NCI-H1105 treated with DMSO at 0.1 percent for 48 hours (cell line): Measurements from ENCODE around the gene RHOBTB1.
"Not testable (repeated sequence)": the region's sequence is repeated elsewhere in the genome, so short reads cannot be mapped to it uniquely, and the experiment has no call there.

Experiments used
- DNase-seq: peaks from one replicate; lab custom pipeline; 2025; lab: John Stamatoyannopoulos, UW

The RHOBTB1 gene

DNA sequence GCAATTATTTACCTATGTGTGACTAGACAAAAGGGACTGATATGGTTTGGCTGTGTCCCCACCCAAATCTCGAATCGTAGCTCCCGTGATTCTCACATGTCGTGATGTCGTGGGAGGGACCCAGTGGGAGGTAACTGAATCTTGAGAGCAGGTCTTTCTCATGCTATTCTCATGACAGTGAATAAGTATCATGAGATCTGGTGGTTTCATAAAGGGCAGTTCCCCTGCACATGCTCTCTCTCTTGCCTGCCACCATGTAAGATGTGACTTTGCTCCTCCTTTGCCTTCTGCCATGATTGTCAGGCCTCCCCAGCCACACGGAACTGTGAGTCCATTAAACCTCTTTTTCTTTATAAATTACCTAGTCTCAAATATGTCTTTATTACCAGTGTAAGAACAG, 37.2 kb downstream of the RHOBTB1 start:
- DNase-seq = not testable (repeated sequence)

DNA sequence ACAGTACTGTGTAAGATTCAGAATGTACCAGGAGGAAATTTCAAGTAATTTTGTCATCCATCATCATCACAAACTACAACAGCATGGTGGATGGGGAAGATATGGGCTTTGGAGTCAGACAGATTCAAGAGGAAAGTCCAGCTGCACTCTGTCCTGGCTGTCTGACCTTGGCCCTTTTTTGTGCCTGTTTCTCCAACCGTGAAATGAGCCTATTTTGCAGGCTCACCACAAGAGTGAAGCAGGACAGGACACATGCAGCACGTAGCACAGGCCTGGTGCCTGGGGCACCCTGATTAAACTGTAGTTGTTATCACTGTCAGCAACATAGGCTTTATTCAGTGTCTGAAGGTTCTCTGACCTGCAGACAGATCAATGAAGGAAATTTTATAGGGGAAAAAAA, 37.6 kb downstream of the RHOBTB1 start:
- no peak for DNase-seq

DNA sequence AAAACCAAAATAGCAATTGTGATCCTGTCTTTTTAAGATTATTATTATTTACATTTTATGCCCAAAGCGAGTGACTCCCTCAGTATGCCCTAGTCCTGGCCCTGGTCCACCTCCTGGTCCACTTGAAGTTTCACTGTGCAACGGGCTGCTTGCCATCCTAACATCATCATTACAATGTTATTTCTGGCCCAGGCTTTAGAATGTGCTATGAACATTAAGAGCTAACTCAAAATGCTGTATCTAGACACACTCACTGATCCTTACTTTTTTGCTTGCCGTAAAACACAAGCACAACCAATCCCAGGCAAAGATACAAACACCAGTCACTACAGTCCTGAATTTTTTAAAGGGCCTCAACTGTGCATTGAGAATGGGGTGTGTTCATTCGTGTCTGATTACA, 38.4 kb downstream of the RHOBTB1 start:
- no peak for DNase-seq

DNA sequence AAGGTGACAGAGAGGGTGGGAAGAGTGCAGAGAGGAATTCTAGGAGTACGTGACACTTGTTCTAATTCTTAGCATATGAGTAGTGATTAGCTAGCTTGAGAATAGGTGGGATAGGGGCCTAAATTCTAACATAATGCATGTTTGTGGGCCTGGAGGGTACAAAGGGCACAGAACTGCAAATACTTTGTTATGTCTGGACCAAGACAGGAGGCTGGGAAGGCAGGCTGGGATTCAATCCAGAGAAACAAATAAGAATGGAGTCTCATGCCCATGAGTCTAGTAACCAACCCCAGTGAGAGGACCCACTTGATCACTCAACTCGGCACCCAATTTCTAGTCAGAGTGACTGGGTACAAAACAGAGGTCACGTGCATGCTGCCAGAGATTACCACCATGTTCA, 40.9 kb downstream of the RHOBTB1 start:
- no peak for DNase-seq

DNA sequence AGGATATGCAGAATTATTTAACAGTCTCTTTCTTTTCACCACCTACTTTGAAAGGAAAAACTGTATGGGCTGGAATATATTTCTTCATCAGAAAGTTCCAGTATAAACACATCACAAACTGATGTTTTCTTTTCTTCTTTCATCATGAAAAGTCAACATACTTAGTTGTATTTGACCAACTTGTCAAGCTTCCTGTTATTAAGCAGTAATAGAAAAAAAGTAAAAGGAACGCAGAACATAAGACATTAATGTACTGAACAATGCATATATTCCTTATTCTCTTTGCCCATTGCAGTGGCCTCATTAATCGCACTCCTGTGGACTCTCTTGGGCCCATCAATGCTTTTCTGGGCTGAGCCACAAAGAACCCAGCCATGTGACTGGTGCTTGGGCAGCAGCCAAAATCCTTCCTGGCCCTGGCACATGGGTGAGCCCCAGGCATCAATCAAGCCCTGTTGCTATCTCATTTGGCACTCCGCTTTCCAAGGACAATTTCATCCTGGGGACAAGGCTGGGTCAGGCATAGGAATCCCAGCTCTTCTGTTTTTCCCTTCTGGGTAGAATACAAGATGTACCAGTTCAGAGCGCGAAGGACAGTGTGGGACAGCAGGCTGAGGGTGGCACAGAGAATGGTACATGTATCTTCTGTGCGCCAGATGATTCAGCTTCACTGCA, 42.3 kb downstream of the RHOBTB1 start:
- DNase-seq = peak; percentile 47

DNA sequence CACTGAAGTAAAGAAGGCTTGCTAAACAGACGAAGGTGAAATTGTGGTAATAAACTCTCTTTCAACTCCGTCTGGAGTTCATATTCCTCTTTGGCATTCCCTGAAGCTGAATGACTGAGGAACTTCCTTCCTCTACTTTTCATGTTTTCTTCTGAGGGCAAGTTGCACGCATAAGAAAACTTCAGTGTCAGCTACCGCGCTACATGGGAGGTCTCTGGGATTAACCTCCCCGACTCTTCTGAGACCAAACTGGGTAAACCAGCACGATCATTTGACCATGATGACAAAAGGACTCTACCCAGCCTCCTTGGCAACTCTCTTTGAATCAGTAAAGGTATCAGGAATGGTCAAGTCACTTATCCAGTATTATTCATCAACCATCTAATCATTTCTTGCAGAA, 44.7 kb downstream of the RHOBTB1 start:
- no peak for DNase-seq

DNA sequence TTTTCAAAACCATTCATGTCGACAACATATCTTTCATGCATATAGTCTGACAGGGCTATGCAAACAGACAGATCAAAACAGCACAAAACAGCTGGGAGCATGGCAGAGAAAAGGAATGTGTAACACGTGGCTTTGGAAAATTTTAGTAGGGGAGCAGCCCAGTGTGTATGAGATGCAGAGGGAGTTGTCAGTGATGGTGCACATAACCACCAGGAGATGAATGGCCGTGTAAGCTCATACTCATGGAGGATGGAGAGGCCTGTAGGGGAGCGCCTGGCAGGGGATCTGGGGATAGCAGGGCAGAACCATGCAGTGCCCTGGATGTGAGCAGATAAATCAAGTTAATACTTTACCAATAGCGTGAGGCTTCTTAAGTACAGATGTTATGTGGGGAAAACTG, 45.7 kb downstream of the RHOBTB1 start:
- DNase-seq = no peak

DNA sequence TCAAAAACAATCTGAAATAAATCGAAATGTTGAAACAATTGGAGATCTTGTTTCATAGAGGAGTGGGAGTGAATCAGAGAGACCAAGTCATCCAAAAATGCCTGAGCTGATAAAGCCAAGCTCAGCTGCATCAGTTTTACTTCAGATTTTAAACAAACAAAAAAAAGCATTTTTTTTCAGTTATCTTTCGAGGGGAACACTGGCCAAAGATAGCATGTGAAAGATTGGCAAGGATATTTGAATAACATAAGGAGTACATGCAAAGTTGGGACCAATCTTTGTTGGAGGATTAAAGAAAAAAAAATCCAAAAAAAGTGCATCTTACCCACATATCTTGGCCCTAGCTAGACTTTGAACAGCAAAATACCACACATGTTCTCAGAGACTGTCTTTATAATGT, 47.2 kb downstream of the RHOBTB1 start:
- DNase-seq = no peak

DNA sequence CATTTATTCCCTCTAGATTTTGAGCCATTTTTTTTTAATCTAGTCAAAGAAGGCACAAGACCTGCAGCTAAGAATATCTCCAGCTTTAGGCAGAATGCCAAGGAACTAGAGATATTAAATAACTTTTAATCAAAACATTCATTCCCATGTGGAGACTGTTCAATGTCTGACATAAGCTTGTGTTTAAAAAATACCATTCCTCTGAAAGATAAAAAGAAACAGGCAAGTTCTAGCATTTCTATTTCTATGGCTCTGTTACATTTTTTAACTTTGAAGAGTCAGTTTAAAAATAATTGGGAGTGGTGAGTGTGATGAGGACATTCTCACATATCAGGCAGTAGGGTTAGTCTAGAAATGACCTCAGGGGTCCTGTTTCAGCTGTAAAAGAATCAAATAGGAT, 48.0 kb downstream of the RHOBTB1 start:
- no peak for DNase-seq

DNA sequence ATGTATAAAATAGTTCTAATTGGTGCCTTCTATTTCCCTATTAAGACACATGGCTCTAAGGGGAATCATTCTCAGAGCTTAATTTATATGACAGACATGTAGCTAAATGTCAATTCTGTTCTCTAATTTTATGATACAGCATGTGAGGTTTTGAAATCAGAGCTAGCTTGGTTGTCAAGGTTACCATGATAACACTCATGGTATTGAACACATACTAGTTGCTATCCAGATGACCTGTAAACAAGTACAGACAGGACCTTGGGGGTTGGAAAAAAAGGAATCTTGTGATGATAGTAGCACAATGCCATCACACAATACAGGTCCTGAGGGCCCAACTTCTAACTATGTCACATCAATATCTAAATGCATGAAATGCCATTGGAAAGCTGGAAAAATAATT, 49.2 kb downstream of the RHOBTB1 start:
- DNase-seq = no peak

DNA sequence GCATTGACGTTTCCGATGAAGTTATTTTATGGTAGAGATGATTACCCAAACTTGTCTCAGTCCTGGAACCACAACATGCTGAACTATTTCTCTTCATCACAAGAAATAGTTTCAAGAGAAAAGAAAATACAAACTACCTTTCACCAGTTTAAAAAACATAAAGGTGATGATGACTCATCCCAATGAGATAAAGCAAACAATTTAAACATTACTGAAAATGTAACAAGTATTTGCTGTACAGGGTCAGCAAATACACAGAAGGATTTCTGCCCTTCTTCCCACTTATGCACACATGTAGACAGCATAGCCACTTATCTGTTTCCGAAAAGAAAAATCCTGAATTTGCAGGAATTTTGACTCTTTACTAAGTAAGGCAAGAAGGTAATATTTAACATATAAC, 50.8 kb downstream of the RHOBTB1 start:
- no peak for DNase-seq

DNA sequence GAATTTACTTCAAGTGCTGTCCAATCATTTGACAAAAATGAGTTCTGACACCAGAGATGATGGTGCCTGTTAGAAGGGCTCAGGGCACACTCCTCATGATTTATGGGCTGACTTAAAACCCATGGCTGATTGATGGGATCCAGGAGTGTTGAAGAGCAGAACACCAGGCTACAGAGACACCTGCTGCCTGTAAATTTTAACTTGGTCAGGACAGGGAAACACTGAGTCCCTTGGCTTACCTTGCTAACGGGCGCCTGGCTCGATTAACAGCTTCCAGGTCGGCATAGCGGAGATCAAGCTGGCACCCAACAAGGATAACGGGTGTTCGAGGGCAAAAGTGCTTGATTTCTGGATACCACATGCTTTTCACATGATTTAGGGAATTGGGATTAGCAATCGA, 51.4 kb downstream of the RHOBTB1 start:
- DNase-seq = no peak

DNA sequence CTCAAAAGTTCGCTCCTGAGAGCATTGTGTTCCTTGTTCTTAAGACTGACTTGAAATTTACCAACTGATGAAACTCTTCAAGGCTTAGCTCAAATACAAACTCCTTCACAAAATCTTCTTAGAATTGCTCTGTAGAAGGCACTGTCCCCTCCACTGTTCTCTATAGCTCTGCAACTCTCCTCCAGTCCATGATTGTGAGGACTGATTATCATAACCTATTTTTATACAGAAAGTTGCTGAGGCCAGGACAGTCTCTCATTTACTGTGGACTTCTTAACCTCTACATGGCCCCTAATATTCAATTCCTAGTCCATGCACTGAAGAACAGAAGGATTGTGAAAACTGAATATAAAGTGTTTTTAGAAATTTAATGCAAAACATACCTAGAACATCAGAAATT, 53.2 kb downstream of the RHOBTB1 start:
- no peak for DNase-seq

DNA sequence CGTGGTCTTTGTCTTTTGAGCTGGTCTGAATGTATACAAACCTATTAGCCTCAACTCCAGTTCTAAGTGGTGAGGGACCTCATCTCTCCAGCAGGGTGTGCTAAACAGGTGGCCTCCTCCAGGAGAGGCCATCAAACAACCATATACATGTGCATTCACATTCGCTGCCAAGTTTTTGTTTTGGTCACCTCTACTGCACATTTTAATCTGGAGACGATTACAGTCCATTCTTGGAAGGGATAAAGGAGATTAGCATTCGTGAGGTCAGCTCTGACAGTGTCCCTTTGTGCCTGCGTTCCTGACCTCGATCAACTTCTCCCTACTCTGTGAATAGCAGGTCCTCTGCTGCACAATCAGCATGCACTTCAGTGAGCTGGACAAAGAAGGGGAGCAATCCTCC, 60.8 kb downstream of the RHOBTB1 start:
- no peak for DNase-seq

DNA sequence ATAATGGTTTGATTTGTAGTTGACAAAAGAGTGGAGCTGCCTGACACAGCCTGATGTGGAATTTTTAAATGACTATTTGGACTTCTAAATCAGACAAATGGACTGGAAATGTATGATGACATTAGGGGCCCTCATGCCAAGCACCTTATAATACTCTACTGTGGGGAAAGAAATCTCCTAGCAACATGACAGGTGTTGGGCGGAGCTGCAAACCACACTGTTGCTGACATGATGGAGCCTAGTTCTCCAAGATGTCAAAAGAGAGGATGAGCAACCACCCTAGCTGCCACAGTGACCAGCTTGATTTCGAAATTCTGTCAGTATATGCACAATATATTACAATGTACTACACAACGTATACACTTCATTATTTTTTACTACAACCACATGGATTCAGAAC, 65.8 kb downstream of the RHOBTB1 start:
- DNase-seq = no peak

DNA sequence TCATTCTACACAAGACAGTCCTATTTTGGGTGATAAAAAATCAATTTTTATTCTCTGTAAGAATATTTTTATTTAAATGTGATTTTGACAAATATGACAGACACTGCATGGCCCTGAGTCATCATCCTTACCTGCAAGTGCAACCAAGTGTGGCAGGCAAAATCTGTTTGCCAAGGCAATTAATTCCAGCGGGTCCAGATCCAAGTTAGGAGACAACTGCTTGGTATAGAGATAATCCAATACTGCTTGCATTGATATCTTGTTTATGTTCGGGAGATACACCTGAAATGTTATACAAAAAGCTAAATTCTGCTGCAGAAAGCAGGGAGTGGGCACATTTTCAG, 66.2 kb downstream of the RHOBTB1 start:
- no peak for DNase-seq

DNA sequence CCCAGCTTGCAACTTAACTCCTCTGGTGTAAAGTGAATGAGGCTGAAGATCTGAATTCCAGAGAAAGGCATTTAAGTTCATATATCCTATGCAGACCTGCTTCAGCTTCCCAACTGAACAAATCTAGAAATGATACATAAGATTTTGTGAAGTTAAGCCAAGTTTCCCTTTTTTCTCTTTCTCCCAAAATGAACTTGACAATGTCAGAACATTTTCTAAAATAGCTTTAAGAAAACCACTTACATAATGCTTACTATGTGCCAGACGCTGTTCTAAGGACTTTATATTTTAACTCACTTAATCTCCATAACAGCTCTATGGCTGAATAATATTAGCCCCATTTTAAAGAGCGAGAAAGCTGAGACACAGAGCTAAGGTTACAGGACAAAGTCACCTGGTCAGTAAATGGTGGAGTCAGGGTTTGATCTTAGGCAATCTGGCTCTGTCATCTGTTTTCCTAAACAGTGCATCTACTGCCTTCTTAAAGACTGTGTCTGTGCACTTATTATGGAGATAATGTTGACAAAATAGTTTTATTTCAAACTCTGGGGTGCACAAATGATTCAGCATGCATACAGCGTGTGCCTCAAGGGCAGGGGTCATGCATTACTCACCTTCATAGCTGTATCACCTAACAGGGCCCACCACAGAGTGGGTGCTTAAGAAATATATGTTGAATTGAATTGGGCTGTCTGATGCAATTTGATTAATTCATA, 66.8 kb downstream of the RHOBTB1 start:
- DNase-seq = no peak

DNA sequence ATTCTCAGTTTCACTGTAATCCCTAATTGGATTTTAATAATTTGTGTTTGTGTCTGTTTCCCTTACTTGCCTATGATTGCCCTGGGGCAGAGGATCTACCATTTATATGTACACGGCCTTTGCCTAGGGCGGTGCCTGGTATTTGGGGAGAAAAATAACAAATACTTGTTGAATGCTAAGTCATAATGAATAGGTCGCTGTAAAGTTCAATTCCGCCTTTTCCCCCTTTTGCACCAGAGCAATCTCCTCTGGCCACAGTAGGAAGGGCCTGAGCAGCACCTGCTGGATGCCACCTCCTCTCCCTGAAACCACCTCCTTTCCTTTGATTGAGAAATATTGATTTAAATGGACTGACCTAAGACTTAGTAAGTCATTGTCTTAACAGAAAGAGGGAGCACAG, 70.2 kb downstream of the RHOBTB1 start:
- DNase-seq = no peak

DNA sequence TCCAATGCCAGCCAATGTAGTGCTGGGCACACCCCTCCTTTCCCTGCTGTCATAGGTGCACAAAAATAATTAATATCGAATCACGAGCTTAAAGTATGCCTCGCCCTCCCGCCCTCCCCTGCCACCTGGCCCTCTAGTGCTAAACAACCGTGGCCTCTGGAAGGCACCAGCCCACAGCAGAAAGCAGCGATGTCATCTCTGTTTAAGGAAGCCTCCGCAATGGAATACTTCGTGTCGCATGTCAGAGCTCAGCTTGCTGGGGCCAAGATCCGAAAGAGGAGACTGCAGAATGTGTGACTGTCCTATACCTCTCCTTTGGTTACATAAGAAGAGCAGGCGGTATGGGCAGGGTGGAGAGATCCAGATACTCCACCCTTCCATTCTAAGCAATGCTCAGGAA, 71.5 kb downstream of the RHOBTB1 start:
- no peak for DNase-seq

DNA sequence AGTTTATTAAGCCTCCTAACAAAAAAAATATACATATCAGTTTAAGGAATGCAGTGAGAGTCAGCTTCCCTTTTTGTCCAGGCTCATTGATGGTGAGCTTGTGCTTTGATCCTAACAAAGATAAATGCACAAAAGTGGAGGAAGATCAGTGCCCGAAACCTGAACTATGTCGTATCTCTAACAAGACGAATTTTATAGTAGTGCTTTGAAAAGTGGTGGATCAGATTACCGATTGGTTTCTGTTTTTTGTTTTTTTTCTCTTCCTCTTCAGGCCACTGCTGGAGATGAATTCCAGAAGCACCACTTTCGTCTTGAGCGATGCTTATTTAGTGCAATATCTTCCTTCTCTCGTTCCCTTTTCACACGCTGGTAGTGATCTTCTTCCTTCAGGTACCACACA, 72.8 kb downstream of the RHOBTB1 start:
- no peak for DNase-seq

DNA sequence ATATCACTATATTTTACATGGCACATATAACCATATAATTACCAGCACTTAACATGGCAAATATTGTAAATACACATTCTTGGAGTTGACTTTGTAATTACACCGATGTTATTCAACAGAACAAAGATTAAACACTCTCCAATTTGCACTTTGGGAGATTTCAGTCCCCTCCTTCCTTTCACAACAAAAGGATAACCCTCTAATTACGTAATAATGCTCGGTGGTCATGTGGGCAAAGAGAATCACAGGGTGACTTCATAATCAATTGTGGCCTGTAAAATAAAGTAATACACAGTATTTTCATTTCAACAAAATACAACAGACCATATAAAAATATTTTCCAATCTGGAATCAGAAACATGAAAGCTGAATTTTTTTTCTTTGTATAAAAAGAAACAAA, 73.2 kb downstream of the RHOBTB1 start:
- peak; percentile 17 for DNase-seq

DNA sequence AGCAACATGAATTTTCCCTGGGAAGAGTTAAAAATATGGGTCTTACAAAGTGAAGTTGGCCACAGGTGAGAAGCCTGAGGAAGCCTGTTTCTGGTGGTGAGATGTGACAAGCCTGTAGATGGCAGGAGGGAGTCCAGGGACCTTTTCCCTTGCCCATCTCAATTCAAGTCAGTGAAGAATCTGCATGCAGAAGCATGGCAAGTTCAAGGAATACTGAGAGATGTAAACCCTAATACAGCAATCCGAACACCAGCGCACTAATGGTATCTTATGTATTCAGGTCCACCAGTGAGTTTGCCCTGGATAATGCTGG, 73.6 kb downstream of the RHOBTB1 start:
- no peak for DNase-seq

DNA sequence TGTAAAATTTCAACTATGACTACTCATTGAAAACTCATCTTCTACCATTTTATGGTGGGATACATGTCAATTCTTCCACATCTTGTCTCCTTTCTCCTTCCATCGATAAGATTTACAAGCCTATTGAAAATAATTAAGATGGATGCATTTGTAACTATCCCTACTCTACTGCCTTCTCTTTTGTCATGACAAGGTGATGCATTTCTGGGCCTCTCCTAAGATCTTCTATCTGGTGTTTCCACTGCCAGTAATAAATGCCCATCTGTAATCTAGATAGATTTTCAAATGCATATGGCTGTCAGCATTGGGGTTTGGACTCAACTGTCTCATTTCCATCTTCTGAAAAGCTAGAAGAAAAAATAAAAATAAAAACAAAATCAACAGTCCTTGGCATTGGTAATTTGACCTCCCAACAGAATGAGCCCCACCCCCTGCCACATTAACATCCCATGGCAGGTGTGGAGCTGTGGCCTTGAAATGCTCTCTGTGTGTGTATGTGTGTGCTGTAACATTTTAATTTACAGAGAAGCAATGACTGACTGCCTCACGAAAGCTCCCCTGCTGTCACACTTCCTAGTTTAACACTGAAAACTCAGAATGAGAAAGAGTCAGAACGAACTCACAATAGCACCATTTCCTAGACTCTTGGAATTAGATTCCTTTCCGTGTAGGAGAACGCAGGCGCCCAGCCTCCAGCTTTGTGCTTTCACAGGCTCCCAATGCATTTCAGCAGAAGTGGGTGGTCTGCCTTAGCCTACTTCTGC, 74.2 kb downstream of the RHOBTB1 start:
- no peak for DNase-seq

DNA sequence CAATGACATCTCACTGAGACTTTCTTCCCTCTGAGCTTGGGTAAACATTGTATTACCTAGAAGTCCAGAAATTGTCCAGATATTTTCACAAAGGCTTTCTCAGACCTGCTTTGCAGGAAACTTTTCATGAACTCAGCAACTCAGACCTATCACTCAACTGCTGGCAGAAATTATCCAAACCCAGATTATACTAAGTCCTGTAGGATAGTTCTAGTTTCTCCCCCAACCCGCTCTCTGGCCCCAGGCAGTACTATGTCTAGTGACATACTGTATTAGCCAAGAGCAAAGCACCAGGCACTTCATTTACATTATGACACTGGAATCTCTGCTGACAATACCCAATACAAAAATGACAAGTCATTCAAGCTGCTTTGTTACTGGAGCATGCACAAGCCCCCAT, 75.0 kb downstream of the RHOBTB1 start:
- no peak for DNase-seq
